Hypothalamus (tissue), 51 donors: Measurements from ENCODE around the gene CHCHD3.

Experiments
- DNase-seq, 51 donors: peaks; one replicate each; lab custom pipeline; 2025; lab: John Stamatoyannopoulos, UW

Gene CHCHD3

DNA sequence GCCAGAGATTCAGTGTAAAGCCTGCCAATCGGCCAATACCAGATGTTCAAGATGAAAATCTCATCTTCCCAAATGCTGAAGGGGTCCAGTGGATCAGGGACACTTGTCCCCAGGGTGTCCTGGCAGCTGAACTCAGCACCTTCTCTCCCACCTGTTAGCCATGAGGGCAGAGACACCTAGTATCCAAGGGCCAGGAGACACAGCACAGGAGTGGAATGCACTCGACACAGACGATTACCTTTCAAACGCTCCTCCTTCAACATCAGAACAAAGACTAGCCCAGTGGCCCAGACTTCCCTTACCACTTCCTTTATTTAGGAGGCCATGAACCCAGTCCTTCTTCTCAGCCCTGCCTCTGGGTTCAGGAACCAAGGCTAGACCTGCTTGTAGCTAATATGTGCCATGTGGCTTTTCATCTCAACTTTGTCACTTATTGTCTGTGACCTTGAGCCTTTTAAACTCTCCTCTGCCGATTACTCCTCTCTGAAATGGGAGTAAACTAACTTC lies 325.4 kb downstream of the CHCHD3 start:
- DNase-seq: peak in 1 of 51 donors; percentile 37

DNA sequence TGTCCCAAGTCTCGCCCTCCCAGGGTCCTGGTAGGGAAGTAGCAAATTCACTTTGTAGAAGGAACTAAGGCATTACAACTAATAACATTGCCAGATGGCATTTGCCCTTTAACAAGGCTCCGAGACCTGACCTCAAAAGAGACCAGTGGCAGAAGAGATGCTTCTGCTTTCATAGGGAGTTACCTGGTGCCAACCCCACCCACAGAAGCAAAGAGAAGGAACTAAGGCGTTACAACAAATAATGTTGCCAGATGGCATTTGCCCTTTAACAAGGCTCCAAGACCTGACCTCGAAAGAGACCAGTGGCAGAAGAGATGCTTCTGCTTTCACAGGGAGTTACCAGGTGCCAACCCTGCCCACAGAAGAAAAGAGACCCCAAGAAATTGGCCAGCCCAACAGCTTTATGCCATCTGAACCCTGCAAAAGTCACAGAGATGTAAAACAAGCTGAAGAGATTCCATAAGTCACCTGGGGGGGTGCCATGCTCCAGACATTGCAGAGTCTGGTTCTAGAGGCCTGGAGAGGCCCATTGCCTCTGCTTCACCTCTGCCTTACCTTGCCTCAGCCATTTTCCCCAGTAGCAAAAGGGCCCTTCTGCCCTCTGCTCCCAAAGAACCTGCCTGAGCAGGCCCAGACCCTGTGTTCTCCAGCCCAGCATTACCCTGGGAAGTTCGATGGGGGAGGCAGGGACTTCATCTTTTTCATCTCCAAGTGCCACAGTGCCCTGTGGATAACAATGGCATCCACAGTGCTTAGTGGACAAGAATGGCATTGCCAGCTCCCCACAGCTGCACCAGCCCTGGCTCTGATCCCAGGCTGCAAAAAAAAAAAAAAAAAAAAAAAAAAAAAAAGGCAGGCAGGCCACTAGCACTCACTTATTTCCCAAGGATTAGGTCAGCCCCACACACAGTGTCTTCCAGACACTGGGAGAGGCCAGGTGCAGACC lies 326.1 kb downstream of the CHCHD3 start:
- DNase-seq: peak in 39 of 51 donors; percentile 9 to 76 (median 48)

DNA sequence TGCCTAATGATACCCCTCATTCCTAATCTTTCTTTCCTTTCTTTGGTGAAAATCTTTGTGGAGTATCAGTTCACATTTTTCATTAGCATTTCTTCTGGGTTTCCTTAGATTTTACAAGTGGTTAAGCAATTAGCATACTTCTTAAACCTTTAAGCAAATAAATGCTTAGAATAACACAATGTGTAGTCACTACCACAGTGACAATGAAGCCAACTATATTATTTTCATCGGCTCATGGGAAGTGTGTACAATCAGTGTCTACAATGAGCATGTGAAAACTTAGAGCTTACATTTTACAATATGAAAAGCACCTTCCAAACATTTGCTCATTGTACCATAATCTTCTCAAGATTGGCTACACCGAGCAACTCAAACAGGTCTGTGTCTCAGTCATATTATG lies 329.5 kb downstream of the CHCHD3 start:
- no peak for DNase-seq

DNA sequence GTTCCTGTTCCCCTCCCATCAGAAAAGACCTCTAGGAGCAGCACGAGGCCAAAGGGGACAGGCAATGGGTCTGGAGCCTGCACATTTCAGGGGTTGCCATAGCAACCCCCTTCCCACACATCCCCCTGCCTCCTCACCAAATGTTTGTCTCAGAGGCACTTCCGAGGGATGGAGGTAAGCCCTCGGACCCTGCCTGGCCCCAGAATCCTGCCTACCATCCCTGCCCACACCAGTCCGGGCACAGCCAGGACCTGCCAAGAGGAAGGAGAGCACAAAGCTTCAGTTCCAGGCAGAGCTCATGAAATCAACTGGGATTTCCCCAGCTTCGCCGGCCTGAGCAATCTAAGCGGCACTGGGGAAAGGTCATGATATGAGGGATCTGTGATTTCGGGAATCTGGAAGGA lies 330.6 kb downstream of the CHCHD3 start:
- no peak for DNase-seq

DNA sequence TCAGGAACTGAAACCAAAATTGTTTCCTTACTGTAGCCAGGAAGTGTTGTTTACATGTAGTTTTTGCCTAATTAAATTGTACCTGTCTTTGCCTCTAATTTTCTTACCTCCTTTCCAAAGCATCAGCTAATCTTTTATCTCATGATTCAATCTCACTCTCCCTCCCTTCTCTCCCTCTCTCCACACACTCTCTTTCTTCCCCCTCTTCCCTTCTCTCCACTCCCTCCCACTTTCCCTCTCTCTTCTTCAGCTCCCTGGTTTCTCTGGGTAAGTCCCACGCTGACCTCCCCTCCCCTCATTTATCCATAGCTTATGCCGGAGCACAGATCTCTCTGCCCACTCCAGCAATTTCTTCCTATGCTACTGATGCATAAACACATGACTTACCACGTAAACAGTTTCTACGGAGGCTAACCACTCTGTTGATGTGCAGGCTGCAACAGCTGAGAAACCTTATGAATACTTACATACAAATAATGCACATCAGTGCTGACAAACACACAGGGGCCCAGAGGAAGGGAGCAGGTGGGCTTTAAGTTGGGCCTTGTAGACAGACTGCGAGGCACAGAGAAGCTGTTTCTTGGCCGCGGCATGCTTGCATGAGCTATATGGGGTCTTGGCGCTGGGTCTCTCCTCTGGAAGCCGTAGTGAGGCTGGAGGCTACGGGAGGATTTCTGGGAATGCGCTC lies 331.2 kb downstream of the CHCHD3 start:
- no peak for DNase-seq

DNA sequence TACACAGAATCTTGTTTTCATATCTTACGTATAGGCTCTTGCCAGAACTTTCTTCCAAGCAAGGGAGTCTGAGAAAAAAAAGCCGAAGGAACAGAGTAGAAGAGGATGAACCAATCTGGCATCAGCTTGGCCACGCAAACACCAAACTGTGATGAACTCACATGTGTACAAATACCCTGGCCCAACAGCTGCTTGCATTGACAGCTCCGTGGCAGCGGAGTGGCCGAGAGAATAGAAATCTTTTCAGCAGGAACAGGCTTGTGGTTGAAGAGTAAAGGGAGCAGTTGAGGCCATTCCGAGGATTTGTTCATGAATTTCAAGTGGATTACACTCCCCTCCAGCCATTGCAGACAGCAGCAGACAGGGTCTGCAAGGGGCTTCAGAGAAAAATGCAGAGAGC lies 331.8 kb downstream of the CHCHD3 start:
- peak in 7 of 51 donors; percentile 7 to 24 (median 19) for DNase-seq

DNA sequence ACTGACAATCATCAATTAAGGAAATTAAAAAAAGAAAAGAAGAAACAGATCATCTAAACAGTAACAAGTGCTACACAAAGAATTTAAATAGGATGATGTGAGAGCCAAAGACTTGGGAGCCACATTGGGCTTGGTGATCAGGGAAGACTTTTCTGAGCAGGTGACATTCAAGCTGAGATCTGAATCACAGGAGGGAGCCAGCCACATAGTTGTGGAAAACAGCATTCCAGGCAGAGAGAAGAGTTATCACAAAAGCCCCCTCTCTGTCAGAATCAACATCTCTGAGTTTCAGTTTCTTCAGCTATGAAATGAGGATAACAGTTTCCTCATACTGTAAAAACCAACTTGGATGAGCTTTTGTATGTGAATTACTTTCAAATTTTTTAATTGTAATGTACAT lies 336.4 kb downstream of the CHCHD3 start:
- no peak for DNase-seq

DNA sequence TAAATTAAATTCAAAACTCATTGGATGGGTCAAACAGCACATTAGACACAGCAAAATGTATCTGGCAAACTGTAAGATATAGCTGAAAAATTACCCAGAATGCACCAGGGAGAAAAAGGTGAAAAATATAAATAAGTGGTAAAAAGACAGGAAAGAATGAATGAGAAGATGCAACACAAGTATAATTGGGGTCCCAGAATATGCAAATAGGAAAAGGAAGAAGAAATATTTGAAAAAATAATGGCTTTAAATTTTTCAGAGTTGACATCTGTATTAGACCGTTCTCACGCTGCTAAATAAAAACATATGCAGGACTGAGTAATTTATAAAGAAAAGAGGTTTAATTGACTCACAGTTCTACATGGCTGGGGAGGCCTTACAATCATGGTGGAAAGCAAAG lies 337.9 kb downstream of the CHCHD3 start:
- no peak for DNase-seq

DNA sequence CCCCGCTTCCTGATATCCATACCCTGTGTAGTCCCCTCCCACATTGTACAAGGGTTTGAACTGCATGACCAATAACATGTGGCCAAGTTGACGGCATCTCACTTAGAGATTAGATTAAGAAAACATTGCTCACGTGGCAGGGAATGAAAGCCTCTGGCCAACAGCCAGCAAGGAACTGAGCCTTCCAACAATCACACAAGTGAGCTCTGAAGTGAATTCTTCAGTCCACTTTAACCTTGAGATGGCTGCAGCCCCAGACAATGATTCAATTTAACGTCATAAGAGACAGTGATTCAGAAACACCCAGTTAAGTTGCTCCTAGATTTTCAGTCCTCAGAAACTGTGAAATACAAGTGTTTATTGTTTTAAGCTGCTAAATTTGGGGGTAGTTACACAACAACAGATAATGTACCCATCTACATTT lies 339.7 kb downstream of the CHCHD3 start:
- no peak for DNase-seq

DNA sequence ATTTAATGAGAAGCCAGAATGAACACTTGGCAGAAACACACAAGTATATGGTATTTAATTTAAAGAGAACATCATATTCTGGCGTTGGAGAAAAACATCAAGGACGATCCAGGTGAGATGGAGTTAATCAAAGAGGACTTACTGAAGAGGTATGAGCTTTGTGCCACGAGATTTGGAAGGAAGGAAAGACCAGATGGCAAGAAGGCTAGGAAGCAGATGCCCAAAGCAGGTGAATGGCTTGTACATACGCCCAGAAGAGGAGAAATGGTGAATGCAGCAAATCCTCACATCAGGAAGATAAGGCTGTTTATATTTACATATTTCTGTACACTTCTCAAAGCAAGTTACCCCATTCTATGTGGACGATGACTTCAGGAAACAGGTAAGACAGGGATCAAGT lies 341.7 kb downstream of the CHCHD3 start:
- DNase-seq: no peak

DNA sequence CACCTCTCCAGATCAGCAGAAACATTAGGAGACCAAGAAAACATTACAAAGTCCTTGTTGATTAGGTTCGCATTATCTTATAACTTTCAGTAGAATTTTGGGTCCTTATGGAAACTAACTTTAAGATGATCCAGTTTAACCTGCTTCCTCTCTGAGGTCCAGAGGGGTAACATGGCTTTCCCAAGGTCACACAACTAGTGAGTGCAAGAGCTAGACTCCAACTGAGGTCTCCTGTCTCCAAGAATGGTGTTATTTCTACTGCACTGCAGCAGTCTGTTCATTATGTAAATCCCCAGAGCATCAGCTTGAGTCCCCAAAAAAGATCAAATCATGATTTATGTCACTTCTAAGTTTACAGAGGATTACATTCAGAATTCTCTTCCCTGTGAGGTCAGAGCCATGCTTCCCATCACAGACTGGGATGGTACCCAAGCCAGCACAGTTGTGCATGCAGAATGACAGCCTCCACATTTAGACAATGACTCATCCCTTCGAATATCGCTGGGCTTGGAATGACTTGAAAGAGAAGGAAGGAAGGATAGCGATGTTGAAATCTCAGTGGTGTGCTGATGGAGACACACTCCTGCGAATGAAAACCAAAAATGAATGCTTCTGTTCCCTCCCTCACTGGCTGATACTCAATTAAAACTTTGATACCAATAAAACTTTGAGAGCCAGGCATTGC lies 342.5 kb downstream of the CHCHD3 start:
- DNase-seq: peak in 6 of 51 donors; percentile 4 to 30 (median 14)

DNA sequence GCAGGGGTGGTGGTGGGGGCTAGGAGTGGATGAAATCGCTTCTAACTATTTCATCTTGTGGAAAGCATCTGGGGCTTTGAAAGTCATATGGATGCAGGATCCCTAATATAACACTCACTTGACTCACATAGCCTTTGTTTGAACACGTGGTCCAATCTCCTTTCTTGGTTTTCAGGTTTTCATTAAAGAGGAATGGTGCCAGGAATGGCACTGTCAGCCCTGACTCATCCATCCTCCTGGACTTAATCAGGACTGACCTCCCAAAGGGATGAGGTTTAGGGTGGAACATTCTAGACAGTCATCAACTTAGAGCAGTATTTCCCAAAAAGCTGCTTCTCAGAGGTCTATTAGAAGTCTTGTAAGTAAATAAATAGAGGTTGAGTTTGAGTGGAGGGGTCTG lies 343.6 kb downstream of the CHCHD3 start:
- DNase-seq: no peak

DNA sequence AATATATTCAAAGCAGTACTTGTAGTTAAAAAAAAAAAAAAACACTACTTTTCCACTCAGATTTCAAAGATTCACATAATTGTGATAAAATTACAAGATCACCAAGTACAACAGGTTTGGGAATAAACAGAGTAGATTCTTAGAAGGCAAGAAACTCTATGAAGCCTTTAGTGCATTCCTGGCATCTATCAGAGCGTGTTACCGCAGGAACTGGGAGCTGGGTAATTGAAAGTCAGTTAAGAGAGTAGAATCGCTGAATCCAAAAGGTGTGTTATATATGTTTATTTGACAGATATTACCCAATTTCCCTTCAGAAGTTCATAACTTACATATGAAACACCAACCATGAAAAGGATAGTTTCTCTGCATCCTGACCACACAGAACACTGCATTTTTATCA lies 346.4 kb downstream of the CHCHD3 start:
- DNase-seq: no peak
